ENCODE data around the gene IFFO2. TPM values are rescaled to one million over a fixed set of nuclear protein-coding genes. Genes with fewer than 3 reads are reported as not detected.

Gene IFFO2
- total and polyA plus RNA-seq, 2 of the 13 experiments (the other 11 are each of a cell fraction or from before 2014, with no cell fraction given), result 7.3 to 16.7 TPM

- TF ChIP-seq ZNF160 (CRISPR knock-in tag; IDR thresholded peaks at IDR 0.05), result 0 out of 2 replicates have a peak, but pooled peaks have one; percentile 34
- no peak for TF ChIP-seq ETV6 (CRISPR knock-in tag; conservative IDR thresholded peaks at IDR 0.05)
- no peak for TF ChIP-seq CHD4 (IDR thresholded peaks at IDR 0.05; ENCODE audit: borderline replicate concordance, low read length)
- 0 out of 2 replicates have a peak, but pooled peaks have one; percentile 35 for TF ChIP-seq YEATS2 (CRISPR knock-in tag; IDR thresholded peaks at IDR 0.05; ENCODE audit: borderline replicate concordance)
- no peak for TF ChIP-seq NR2F2 (IDR thresholded peaks at IDR 0.05; ENCODE audit: borderline replicate concordance, low read depth)
- TF ChIP-seq ZNF776 (CRISPR knock-in tag; IDR thresholded peaks at IDR 0.05), result peak; percentile 72
- TF ChIP-seq ZNF770 (CRISPR knock-in tag; IDR thresholded peaks at IDR 0.05), result no peak
- TF ChIP-seq ZNF124 (CRISPR knock-in tag; IDR thresholded peaks at IDR 0.05), result 0 out of 2 replicates have a peak, but pooled peaks have one; percentile 39
- TF ChIP-seq ZNF543 (CRISPR knock-in tag; IDR thresholded peaks at IDR 0.05), result no peak
- TF ChIP-seq ZNF567 (CRISPR knock-in tag; IDR thresholded peaks at IDR 0.05; ENCODE audit: borderline replicate concordance), result no peak
- no peak for TF ChIP-seq ZNF615 (CRISPR knock-in tag; IDR thresholded peaks at IDR 0.05; ENCODE audit: borderline replicate concordance)
- peak; percentile 99 for TF ChIP-seq ZFP91 (CRISPR knock-in tag; IDR thresholded peaks at IDR 0.05; ENCODE audit: borderline replicate concordance)
- TF ChIP-seq FIP1L1 (IDR thresholded peaks at IDR 0.05; ENCODE audit: borderline replicate concordance, insufficient read depth, low read depth, low read length), result no peak
- 0 out of 2 replicates have a peak, but pooled peaks have one; percentile 37 for TF ChIP-seq ZMYM4 (CRISPR knock-in tag; IDR thresholded peaks at IDR 0.05)
- TF ChIP-seq HINFP (CRISPR knock-in tag; IDR thresholded peaks at IDR 0.05; ENCODE audit: low read depth), result no peak
- TF ChIP-seq SALL1 (CRISPR knock-in tag; IDR thresholded peaks at IDR 0.05), result peak; percentile 42
- no peak for TF ChIP-seq HOXA7 (CRISPR knock-in tag; IDR thresholded peaks at IDR 0.05)
- no peak for TF ChIP-seq SPEN (CRISPR knock-in tag; IDR thresholded peaks at IDR 0.05; ENCODE audit: low read depth)
- no peak for TF ChIP-seq GZF1 (CRISPR knock-in tag; IDR thresholded peaks at IDR 0.05)
- TF ChIP-seq ISX (CRISPR knock-in tag; conservative IDR thresholded peaks at IDR 0.05), result no peak
- no peak for TF ChIP-seq MYNN (CRISPR knock-in tag; IDR thresholded peaks at IDR 0.05; ENCODE audit: low read depth)
- no peak for TF ChIP-seq ZFP62 (CRISPR knock-in tag; IDR thresholded peaks at IDR 0.05)
- no peak for TF ChIP-seq ZNF619 (CRISPR knock-in tag; IDR thresholded peaks at IDR 0.05)
- TF ChIP-seq CREB3 (CRISPR knock-in tag; IDR thresholded peaks at IDR 0.05), result 0 out of 2 replicates have a peak, but pooled peaks have one; percentile 44
Measured at GRCh38 chr1:18956193-18957135, at the start of gene IFFO2 (continued).
